ENCODE measurements around the gene TYW5. TPM values are rescaled to one million over a fixed set of nuclear protein-coding genes. Genes with fewer than 3 reads are reported as not detected.

The TYW5 gene
- total RNA-seq, 1 donor from 2014 or later: 7.6 TPM

DNA sequence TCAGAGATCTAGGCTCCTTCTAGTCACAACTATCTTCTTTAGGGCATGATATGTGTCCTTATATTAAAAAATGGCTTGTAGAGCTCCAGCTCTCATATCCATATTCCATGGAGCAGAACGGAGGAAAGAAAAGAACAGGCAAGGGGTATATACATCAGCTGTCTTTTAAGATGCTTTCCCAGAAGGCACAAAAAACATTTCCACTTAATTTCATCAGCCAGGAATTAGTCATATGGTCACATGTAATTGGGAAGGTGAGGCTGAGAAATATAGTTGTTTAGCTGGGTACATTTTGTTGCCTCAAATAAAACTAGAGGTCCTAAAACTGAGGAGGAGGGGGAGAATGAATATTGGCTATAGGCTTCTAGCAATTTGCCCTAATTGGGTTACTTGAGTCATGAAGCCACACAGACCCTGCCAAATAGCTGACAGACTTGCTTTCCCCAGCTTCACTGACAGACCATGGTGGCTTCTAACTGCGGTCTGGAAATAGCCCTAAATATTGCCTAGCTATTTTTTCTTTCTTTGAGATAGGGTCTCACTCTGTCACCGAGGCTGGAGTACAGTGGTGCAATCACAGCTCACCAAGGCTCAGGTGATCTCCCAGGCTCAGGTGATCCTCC lies 20.1 kb upstream of the TYW5 start:
- no peak for DNase-seq (ENCODE audit: extremely low read depth, low read depth, low spot score)

GRCh38 chr2:199973703-199974102 lies 18.4 kb upstream of the TYW5 start:
- no peak for DNase-seq (ENCODE audit: extremely low read depth, low read depth, low spot score)

GRCh38 chr2:199972088-199972626 lies 16.9 kb upstream of the TYW5 start:
- no peak for DNase-seq (ENCODE audit: extremely low read depth, low read depth, low spot score)

- DNase-seq (ENCODE audit: extremely low read depth, low read depth, low spot score): no peak
Observed at GRCh38 chr2:199968126-199968525, 12.8 kb upstream of the TYW5 start.

- no peak for DNase-seq (ENCODE audit: extremely low read depth, low read depth, low spot score)
Observed at GRCh38 chr2:199966976-199967375, 11.7 kb upstream of the TYW5 start.

GRCh38 chr2:199966405-199966804 lies 11.1 kb upstream of the TYW5 start:
- no peak for DNase-seq (ENCODE audit: extremely low read depth, low read depth, low spot score)

- DNase-seq (ENCODE audit: extremely low read depth, low read depth, low spot score): no peak
Observed at GRCh38 chr2:199962203-199962602, 6.9 kb upstream of the TYW5 start.

DNA sequence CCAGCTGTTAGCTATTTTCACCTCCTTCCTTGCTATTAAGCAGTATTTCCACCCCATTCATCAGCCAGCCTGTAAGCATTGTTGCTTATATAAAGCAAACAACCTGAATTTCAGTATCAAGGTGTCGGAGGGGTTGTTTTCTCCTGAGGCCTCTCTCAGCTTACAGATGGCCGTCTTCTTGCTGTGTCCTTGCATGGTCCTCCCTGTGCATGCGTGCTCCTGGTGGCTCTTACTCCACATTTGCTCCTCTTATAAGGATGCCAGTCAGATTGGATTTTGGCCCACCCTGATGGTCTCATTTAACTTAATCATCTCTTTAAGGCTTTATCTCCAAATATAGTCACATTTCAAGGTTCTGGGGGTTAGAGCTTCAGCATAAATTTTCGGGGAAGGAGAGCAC lies 2.7 kb upstream of the TYW5 start:
- DNase-seq (ENCODE audit: extremely low read depth, low read depth, low spot score): no peak

DNA sequence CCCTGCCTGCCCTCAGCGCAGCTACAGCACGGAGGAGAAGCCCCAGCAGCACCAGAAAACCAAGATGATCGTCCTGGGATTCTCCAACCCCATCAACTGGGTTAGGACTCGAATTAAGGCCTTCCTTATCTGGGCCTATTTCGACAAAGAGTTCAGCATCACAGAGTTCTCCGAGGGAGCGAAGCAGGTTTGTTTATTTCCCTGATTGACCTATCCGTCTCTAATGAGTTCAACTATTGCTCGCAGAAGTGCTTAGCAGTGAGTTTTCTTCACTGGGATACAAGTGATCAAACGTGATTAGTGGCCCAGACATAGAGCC lies 730 bp upstream of the TYW5 start:
- DNase-seq (ENCODE audit: extremely low read depth, low read depth, low spot score): no peak

DNA sequence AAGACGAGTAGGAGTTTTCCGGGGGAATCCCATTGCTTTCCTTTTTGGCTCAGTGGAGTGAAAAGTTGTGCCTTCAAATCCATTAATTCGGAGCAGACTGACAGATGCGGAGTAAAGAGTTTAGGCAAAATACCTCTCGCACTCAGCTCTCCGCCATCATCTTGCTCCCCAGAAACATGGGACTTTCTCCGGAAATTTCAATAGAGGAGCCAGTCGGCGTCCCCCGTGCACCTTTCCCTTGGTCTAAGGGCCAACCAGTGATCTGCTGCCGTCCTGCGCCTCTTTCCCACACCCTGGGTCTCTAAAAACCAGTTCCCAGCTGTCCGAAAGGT lies 318 bp downstream of the TYW5 start:
- DNase-seq (ENCODE audit: extremely low read depth, low read depth, low spot score): no peak

DNA sequence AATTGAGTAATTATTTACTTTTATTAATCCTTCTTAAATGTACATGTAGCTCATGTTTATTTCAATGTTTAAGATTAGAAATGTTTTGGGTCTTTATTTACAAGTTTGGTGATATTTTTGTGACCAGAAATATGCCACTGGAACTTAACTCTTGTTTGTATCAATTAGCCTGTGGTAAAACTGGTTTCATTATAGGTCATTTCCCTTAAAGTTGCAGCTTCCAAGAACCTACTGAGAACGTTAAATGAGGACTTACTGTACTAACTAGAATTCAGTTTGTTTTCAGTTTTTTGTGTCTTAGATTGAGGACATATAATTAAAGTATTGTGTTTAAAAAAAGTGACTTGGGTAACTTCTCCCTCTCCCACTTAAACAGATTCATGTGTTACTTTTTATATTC lies 4.3 kb downstream of the TYW5 start:
- no peak for DNase-seq (ENCODE audit: extremely low read depth, low read depth, low spot score)

DNA sequence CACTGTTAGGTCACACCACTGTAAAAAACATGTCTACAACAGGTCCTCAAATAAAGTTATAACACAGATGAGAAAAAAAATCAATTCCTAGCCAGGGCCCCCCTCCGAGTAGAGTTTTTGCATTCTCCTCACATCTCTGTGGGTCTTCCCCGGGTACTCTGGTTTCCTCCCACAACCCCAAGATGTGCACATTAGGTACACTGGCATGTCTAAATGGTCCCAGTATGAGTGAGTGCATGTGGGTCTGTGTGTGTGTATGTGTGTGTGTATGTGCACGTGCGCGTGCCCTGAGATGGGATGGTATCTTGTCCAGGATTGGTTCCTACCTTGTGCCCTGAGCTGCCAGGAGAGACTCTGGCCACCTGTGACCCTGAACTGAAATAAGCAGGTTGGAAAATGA lies 4.9 kb downstream of the TYW5 start:
- DNase-seq (ENCODE audit: extremely low read depth, low read depth, low spot score): no peak

DNA sequence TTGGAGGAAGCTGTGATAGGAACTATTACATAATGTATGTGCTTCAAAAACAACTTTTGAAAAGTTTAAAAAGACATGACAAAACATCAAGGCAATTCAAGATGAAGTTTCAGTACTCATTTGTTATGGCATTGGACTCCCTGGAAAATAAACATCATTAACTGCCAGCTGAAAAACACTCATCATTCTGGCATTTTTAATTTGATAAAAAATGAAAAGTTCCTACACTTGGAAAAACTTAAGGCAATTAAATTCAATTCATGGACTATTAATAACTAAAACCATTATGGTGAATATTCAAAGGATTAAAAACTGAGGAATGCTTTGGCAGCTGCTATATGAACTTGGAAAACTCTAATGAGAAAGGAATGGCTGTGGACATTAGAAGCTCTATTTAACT lies 8.5 kb downstream of the TYW5 start:
- DNase-seq (ENCODE audit: extremely low read depth, low read depth, low spot score): no peak

DNA sequence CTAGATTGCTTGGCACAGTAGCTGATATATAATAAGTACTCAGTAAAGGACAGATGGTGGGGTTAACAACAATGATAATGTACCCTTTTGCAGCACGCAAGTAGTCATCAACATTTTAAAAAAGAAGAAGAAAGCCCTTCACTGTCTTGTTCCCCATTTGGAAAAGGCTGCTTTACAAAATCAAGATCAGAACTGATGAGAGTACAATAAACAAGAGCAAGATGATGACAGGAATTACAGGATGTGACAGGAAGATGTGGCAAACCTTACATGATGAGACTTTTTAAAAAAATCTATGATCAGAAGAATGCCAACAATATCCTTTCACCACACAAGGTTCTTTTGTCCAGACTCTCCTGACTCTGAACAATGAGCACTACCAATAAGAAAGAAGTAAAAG lies 9.1 kb downstream of the TYW5 start:
- DNase-seq (ENCODE audit: extremely low read depth, low read depth, low spot score): no peak

DNA sequence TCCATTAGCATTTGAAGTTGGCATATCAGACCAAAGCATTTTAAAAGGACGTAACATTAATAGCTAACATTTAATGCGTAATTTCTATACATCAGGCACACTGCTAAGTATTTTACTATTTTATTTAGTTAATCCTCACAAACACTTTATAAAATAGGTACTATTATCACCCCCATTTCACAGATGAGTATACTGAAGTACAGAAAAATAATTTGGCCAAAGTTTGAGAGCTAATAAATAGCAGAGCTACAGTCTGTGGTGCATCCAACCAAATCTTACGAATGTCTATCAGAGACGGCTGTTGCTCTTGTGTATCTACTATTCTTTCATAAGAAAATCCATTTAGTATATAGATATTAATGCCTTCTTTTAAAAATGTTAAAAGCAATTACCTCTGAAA lies 11.9 kb downstream of the TYW5 start:
- DNase-seq (ENCODE audit: extremely low read depth, low read depth, low spot score): no peak

DNA sequence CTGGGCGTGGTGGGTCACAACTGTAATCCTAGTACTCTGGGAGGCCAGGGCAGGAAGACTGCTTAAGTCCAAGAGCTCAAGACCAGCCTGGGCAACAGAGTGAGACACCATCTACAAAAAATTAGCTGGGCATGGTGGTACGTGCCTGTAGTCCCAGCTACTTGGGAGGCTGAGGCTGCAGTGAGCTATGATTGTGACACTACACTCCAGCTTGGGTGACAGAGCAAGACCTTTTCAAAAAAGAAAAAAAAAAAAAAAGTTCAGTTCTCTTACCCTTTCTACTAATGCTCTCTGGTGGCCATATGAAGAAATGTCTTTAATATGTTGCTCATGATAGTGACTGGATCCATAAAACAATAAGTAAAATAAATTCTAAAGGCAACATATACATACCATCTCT lies 14.9 kb downstream of the TYW5 start:
- DNase-seq (ENCODE audit: extremely low read depth, low read depth, low spot score): no peak

- no peak for DNase-seq (ENCODE audit: extremely low read depth, low read depth, low spot score)
Observed at GRCh38 chr2:199936554-199936953, 18.7 kb downstream of the TYW5 start.

DNA sequence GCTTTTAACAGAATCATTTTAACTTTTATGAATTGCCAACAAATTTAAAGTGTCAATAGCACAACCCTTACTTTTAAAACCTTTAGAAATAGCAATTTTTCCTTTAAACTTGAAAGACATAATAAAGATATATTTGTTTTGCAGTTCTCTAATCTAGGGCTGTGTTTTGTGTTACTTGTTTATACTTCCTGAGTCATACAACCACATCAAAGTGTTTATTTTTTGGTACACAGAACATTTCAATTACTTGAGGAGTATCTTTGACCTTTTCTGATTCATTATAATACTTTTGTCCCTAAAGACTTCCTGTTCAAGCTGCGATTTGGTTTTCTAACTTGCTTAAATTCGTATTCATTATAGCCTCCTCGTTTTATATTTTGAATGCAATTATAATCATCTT lies 21.8 kb downstream of the TYW5 start:
- no peak for DNase-seq (ENCODE audit: extremely low read depth, low read depth, low spot score)

DNA sequence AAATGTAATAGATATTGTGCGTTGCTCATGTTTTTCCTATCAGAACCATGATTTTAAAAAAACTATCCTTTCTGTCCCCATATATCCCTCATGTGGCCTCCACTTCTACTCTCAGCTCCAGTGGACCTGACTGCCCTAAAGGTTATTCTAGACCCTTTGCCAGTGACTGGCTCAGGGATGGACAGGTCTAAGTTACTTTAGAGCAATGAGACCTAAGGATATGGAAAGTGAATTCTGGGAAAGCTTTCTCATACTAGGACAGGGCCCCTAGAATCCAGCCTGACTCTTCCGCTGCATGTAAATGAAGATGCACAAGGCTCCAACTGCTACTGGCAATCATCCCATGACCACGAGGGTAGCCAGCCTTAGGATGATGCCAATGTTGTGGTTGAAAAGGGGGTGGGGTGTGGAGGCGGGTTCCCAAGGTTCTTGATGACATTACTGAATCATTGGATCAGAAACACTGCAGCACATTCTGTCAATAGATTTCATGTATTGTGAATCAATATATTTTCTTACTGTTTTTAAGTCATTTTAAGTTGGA lies 22.9 kb downstream of the TYW5 start:
- no peak for DNase-seq (ENCODE audit: extremely low read depth, low read depth, low spot score)

DNA sequence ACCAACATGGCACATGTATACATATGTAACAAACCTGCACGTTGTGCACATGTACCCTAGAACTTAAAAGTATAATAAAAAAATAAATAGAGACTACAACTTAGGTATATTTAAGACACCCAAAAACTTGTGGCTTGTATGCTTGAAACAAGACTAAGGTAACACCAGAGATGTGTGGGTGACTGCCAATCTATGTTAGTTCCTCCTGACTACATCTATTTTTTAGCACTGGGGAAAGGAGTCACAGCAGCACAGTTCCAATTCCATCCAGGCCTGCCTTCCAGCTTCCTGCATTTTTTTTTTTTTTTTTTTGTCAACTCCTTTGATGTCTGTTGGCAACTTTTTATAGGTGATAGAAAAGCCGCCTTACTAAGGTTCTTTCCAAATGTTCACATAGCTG lies 26.0 kb downstream of the TYW5 start:
- no peak for DNase-seq (ENCODE audit: extremely low read depth, low read depth, low spot score)

DNA sequence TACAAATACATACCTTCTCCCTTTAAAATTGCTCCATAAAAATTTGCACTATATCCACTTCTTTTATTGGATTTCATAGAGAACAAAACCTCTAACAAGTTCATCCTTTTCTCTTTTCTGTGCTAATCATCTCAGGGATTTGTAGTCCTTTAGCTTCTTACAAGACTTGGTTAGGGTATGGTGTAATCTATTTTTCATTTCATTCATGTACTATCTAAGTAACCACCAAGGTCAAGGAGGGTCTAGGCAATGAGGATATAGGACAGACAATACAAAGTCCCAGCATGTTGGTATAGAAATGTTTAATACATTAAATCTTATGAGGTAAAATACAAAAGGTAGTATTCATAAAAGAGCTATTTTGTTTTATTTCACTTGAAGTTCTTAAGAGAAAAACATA lies 26.7 kb downstream of the TYW5 start:
- DNase-seq (ENCODE audit: extremely low read depth, low read depth, low spot score): no peak

DNA sequence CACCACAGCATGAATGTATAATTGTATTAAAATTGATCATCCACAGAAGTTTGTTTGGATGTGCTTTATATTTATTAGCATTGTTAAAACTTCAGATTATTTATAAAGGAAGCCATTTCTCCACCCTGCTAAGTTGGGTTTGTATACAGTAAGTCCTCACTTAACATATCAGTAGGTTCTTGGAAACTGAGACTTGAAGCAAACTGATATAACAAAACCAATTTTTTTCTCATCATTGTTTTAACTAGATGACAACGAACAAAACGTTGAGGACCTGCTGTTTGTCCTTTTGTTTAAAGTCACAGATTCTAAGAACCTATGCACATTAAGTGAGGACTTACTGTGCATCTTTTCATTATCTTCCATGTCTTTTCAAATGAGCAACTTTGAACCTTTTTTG lies 27.1 kb downstream of the TYW5 start:
- DNase-seq (ENCODE audit: extremely low read depth, low read depth, low spot score): no peak

DNA sequence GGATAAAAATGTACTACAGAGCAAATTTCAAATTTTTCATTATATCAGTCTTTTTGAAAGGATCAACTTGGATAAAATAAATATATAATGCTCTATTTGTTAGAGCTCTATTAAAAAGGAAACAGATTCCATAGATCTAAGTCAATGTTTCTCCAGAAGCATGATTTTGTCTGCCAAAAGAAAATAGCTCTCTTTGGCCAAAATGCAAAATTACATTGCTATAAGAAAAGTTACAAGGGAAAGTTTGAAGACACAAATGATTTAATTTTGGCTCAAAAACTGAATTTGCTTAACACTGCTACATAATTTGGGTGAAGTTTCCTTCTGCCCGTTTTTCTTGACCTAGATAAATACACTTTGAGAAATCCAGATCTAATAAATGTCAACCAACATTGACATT lies 28.5 kb downstream of the TYW5 start:
- DNase-seq (ENCODE audit: extremely low read depth, low read depth, low spot score): no peak
